Measurements from ENCODE around the gene ELAVL3. TPM values are rescaled to one million over a fixed set of nuclear protein-coding genes. Genes with fewer than 3 reads are reported as not detected.
"Not testable (repeated sequence)": the region's sequence is repeated elsewhere in the genome, so short reads cannot be mapped to it uniquely, and the experiment has no call there.

Gene ELAVL3
- total RNA-seq, 1 donor from 2014 or later: 0.20 TPM

GRCh38 chr19:11486661-11487503, 6.0 kb upstream of the ELAVL3 start:
- no peak for DNase-seq

- DNase-seq: no peak
These were observed 4.5 kb upstream of the ELAVL3 start for GRCh38 chr19:11485245-11485837.

DNA sequence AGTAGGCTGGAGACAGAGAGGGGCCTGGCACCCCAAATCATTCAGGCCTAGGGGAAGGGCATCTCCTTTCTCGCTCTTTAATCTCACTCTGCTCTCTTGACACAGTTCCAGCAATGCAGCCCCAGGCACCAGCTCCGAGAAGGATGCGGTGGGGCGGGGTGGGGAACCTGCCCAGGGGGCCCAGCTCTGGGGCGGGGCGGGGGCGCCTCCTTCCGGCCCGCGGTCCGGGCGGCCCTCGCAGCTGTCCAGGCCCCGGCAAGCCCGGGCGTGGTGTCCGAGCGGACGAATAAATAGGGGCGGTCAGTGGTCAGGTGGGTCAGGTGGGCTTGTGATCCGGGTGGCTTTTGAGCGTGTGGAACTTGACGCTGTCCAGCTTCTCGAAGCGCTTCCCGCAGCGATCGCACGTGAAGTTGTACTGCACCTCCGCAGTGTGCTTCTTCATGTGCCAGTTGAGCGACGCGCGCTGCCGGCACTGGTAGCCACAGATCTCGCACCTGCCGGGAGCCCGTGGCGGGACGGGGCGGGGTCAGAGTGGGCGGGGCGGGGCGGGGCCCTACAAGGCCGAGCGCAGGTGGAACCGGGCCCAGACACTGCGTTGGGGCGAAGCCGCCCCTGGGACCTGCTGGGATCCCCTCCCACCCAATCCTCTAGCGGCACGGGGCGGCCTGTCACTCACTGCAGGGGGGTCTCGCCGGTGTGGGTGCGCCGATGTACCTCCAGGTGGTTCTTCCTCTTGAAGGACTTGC, 2.7 kb upstream of the ELAVL3 start:
- no peak for DNase-seq

DNA sequence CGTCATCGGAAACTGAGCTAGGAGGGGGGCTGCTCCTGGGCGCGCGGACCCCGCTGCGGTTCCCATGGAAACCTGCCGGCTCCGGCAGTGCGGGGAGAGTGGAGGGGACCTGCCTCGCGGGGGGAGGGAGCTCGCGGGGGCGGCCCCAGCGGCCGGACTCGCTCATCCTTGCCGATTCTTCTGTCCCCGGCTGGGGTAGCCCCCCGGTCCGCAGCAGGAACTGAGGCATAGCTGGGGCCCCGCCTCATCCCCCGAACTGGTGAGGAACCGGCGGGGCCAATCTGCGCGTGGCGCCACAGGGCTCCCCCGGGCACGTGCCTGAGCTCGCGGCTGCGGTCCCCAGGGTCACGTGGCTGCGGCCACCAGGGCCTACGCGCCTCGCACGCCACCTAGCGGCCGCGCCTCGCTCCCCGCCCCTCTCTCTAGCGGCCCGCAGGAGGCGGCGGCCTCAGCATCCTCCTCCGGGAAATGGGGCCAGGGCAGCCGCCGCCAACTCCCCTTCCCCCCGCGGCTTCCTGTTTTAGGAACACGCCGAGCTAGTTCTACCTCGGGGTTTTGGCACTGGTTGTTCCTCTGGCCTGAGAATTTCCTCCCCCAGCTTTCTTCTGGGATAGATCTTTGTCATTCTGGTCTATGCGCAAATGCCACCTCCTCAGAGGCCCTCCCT, 1.7 kb upstream of the ELAVL3 start:
- DNase-seq: peak; percentile 59

DNA sequence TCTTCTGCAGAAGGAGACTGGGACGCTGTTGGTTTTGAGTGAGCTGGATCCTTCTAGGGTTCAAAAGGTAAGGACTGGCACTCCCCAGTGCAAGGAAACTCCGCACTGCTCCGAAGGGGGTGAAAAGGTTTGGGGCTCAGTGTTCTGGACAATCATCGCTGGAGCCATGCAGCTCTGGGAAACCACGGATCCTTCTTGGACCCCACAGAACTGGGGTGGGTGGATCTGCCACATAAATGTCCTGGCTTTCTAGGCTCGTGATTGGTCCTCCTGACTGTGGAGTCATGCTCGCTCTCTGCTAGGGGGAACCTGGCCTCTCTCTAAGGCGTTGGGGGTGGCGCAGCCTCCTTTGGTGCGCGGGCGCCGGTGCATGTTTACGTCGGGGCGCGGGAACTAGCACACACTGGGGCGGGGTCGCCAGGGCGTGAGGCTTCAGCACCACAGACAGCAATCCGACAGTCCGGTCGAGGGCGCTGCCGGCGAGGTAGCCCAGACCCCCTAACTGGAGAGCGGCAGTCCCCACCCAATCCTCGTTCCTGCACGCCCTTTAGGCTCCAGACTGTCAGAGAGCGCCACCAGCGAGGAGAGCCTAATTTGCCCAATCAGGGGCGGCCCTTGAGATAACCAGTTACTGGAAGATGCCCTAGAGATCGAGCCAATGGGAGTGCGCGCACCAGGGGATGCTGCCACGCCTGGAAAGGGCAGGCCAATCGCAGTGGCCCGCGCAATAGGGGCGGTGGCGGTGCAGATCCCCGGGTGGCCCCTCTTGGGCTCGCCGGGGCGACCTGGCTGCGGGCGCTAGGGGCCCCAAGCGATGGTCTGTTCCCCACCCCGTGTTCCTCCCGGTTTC, 913 bp upstream of the ELAVL3 start:
- DNase-seq: peak; percentile 40

GRCh38 chr19:11479898-11480714, 740 bp downstream of the ELAVL3 start:
- DNase-seq: no peak

DNA sequence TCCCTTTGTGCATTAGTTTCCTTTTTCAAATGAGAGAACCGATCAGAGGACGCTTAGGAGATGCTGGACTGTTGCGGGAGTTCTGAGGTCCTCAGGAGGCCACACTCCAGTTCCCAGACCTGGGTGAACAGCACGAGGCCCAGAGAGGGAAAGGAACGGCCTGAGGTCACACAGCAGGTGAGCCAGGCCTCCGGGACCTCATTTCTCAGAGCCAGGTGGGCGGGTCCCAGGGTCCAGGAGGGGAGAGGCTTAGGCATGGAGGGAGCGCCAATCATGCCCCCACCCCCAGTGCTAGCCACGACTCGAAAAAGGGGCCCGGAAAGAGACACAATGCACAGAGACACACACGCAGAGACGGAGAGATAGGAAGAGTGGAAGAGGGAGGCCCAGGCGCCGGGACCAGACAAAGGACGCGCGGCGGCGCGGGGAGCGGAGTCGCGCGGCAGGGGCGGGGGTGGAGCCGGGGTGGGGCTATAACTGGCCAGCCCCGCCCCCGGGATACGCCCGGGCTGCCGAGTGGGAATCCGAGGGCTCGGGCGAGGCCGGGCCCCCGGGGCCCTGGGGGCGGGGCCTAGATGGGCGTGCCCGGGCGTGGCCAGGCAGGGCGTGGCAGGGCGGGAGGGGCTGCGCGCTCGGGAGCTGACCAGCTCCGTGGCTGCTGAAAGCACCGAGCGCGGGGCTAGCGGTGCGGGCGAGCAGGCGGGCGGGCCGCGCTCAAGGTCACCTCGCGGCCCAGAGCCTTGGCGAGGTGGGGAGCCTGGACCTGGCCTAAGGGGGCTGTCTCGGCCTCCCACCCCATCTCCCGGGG, 1.6 kb downstream of the ELAVL3 start:
- DNase-seq: no peak

- no peak for DNase-seq
These were observed 2.4 kb downstream of the ELAVL3 start for GRCh38 chr19:11478167-11479089.

DNA sequence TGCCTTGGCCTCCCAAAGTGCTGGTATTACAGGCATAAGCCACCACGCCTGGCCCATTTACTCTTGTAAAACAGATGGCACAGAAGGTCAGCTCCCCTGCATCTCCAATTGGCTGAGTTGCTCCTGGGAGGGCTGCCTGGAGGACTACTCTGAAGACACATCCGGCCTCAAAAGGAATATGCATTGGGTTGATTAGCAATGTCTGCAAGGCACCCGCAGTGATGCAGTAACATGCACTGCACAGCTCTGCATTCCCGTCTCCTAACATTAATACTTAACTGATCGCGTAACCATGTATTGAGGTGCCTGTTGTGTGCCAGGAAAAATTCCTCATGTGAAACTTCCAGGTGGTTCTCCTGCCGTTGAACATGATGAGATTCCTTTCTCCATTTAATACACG, 5.0 kb downstream of the ELAVL3 start:
- DNase-seq: no peak

DNA sequence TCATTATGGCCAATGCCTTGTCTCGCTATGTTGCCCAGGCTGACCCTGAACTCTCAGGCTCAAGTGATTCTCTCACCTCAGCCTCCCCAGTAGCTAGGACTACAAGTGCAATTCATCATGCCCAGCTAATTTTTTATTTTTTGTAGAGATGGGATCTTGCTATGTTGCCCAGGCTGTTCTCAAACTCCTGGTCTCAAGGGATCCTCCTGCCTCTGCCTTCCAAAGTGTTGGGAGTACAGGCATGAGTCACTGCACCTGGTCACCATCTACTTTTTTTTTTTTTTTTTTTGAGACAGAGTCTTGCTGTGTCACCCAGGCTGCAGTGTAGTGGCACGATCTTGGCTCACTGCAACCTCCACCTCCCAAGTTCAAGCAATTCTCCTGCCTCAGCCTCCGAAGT, 5.5 kb downstream of the ELAVL3 start:
- not testable (repeated sequence) for DNase-seq

DNA sequence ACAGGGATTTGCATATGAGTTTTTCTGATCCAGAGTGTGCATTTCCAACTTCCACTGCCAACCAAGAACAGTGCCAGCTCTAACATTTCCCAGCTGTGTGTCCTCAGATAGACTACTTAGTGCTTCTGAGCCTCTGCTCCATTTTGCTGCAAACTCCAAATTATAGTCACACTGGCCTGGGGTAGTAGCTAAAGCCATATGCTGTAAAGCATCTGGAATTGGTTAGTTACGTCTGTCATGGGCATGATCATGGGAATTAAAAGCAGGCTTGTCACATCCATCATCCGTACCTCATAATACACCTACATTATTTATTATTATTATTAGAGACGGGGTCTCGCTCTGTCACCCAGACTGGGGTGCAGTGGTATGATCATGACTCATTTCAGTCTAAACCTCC, 7.1 kb downstream of the ELAVL3 start:
- no peak for DNase-seq

GRCh38 chr19:11468266-11468845, 12.5 kb downstream of the ELAVL3 start:
- not testable (repeated sequence) for DNase-seq

DNA sequence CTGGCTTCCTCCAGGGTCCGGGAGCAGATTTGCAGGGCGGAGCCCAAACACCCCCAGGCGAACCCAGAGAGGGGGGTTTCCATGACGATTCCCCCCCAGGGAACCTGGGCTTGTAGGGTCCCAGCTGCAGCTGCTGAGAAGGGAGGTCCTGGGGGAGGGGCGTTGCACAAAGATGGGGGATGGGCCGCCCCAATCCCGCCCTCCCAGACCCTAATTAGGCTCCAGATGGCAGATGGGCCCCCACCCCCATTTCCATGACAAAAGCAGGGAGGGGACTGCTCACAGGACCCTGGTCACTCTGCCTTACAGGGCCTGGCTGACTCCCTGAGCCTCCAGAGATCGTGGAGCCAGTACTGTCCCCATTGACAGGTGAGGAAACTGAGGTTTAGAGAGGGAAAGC, 15.2 kb downstream of the ELAVL3 start:
- DNase-seq: no peak

DNA sequence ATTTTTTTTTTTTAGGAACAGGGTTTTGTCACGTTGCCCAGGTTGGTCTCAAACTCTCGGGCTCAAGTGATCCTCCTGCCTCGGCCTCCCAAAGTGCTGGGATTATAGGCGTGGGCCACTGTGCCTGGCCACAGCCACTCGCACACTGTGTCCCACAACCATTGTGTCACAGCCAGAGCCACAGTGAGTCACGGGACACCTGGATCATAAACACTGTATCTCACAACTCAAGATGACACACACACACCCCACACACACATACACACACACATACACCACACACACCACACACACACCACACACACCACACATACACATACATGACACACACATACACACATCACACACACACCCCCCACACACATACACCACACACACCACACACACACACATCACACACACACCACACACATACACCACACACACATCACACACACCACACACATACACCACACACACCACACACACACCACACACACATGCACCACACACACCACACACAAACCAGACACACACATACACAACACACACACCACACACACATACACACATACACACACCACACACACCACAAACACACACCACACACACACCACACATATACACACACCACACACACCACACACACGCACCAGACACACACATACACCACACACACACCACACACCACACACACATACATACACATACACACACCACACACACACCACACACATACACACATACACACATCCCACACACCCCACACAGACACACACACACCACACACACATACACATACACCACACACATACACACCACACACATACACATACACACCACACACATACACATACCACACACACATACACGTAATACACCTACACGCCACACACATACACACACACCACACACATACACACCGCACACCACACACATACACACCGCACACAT, 16.2 kb downstream of the ELAVL3 start:
- DNase-seq: no peak

DNA sequence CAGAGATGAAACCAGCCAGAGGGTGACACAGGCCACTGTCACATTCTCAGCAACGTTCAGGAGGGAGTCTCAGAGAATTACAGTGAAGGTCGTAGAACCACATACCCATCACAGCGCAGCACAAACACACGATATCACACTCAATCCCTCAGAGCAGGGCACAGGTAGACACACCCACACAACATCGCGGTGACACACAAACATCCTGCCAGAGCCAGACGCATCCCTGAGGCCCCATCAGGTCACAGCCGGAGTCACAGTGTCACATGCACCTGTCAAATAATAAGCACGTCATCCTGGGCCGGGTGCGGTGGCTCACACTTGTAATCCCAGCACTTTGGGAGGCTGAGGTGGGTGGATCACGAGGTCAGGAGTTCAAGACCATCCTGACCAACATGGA, 17.5 kb downstream of the ELAVL3 start:
- DNase-seq: no peak

DNA sequence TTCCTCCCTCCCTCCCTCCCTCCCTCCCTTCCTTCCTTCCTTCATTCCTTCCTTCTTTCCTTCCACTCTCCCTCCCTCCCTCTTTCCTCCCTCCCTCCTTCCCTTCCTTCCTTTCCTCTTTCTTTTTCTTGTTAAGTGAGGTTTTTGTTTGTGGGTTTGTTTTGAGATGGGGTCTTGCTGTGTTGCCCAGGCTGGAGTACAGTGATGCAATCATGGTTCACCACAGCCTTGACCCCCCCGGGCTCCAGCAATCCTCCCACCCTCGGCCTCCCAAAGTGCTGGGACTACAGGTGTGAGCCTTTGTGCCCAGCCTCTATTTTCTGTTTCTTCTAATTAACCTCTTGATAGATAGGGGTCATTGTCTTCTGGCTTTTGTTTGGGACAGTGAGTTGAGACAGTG, 19.4 kb downstream of the ELAVL3 start:
- no peak for DNase-seq

DNA sequence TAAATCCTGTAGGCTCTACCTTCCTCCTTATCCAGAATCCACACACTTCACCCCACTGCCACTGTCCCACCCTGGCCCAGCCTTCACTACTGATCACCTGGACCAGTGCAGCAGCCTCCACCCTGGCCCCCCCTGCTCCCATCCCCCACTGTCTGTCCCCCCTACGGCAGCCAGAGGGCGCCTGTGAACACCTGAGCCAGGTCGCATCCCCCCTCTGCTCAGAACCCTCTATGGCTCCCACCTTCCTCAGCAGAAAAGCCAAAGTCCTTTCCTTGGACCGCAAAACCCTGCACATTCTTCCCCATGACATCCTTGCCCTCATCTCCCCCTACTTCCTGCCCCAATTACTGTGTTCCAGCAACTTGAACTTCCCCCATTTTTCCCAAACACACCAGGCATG, 20.6 kb downstream of the ELAVL3 start:
- no peak for DNase-seq
